RWPE1 (cell line): Measurements from ENCODE around the gene CFTR.

Experiments
- CTCF ChIA-PET: fragments of 350-600 bp; sonication (Branson Sonifier 250); formaldehyde crosslinking; extraction: SDS; loops from one replicate; lab custom pipeline; 2021; lab: Yijun Ruan, JAX
- POLR2A ChIA-PET: fragments of 400-600 bp; formaldehyde crosslinking; extraction: SDS; loops from one replicate; lab custom pipeline; 2020; ENCODE audit warnings: antibody characterized with exemption; ENCODE audit not compliant: low non-redundant PET; lab: Yijun Ruan, JAX
- DNase-seq: peaks from one replicate; pipeline ENCODE4 v3.0.0; 2012; ENCODE audit warnings: low spot score
- H3K27ac ChIP-seq: fragments of 450-650 bp; 2 replicates; pipeline ENCODE4 v1.5.1; 2017
- CTCF ChIP-seq: fragments of 450-650 bp; conservative IDR thresholded peaks from 2 replicates; pipeline ENCODE4 v1.5.1; 2017; ENCODE audit warnings: low read depth, mild to moderate bottlenecking

The CFTR gene

GRCh38 chr7:117666689-117667088, 186.9 kb downstream of the CFTR start:
- CTCF ChIA-PET: interaction anchor here (0.6 kb wide), 1 partner anchor 207 kb away, joined by 3 read pairs; no protein-coding TSS in a partner anchor
- POLR2A ChIA-PET: no interaction called here
- no peak overlapping the region for H3K27ac ChIP-seq
- no peak for TF ChIP-seq CTCF
- no peak for DNase-seq

GRCh38 chr7:117667456-117667855, 187.6 kb downstream of the CFTR start:
- CTCF ChIA-PET: no interaction called here
- no peak overlapping the region for H3K27ac ChIP-seq

GRCh38 chr7:117669818-117670217, 190.0 kb downstream of the CFTR start:
- H3K27ac ChIP-seq: no peak overlapping the region
- CTCF ChIA-PET: interaction anchor here (0.6 to 0.9 kb wide), 5 partner anchors 16 to 1431 kb away, joined by 3 to 4 read pairs (median 4); no protein-coding TSS in a partner anchor
- POLR2A ChIA-PET: no interaction called here
- DNase-seq: no peak
- no peak for TF ChIP-seq CTCF

More at GRCh38 chr7:117667456-117667855, 187.6 kb downstream of the CFTR start:
- POLR2A ChIA-PET: no interaction called here
- TF ChIP-seq CTCF: no peak
- DNase-seq: no peak

- TF ChIP-seq CTCF: no peak
- no peak overlapping the region for H3K27ac ChIP-seq
- CTCF ChIA-PET: interaction anchor here (0.5 kb wide), 1 partner anchor 244 kb away, joined by 3 read pairs; no protein-coding TSS in a partner anchor
- POLR2A ChIA-PET: no interaction called here
- no peak for DNase-seq
Measured at GRCh38 chr7:117672453-117672852, 192.6 kb downstream of the CFTR start.

- no peak for DNase-seq
- CTCF ChIA-PET: no interaction called here
- POLR2A ChIA-PET: no interaction called here
- TF ChIP-seq CTCF: no peak
- H3K27ac ChIP-seq: no peak overlapping the region
Measured at GRCh38 chr7:117673367-117673766, 193.5 kb downstream of the CFTR start.

- H3K27ac ChIP-seq: no peak overlapping the region
- CTCF ChIA-PET: no interaction called here
- no peak for TF ChIP-seq CTCF
- DNase-seq: no peak
- POLR2A ChIA-PET: no interaction called here
Measured at GRCh38 chr7:117673839-117674238, 194.0 kb downstream of the CFTR start.
